Ovary (tissue), 3 donors: ENCODE measurements around the gene SMAP2.

Experiments
- POLR2A ChIP-seq: fragments of 450-650 bp; IDR thresholded peaks from one replicate; pipeline ENCODE4 v1.6.1; 2017; ENCODE audit warnings: antibody characterized with exemption, mild to moderate bottlenecking, moderate library complexity
- TF ChIP-seq, protein P1 (sequence below), 3 donors: fragments of 450-650 bp in 2 of 3; fragments of 200-600 bp in 1 of 3; IDR thresholded peaks; one replicate each; pipeline versions ENCODE4 v1.5.1 to v1.8.0; 2016 to 2022; ENCODE audit warnings: antibody characterized with exemption in 3 of 3, mild to moderate bottlenecking in 1 of 3
- donor health status: DM: no; HTN: no; CAD: no.

DNA sequence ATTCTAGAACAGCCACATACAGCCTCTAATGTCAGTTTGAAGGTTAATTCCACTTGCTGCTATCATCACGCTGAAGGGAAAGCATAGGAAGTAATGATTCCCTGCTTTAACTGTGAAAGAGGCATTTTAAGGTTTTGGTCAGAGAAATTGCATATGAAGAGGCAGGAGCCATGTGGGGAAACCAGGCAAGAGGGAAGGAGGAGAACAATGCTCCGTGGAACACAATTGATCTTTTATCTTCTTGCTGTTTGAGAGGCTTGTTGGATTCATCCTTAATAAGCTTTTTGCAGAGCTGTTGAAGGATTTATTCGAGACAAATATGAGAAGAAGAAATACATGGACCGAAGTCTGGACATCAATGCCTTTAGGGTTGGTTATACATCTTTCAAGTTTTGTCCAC is 35.9 kb downstream of the SMAP2 start:
- TF ChIP-seq POLR2A: no peak
- TF ChIP-seq, protein P1, sequence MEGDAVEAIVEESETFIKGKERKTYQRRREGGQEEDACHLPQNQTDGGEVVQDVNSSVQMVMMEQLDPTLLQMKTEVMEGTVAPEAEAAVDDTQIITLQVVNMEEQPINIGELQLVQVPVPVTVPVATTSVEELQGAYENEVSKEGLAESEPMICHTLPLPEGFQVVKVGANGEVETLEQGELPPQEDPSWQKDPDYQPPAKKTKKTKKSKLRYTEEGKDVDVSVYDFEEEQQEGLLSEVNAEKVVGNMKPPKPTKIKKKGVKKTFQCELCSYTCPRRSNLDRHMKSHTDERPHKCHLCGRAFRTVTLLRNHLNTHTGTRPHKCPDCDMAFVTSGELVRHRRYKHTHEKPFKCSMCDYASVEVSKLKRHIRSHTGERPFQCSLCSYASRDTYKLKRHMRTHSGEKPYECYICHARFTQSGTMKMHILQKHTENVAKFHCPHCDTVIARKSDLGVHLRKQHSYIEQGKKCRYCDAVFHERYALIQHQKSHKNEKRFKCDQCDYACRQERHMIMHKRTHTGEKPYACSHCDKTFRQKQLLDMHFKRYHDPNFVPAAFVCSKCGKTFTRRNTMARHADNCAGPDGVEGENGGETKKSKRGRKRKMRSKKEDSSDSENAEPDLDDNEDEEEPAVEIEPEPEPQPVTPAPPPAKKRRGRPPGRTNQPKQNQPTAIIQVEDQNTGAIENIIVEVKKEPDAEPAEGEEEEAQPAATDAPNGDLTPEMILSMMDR (IDR thresholded peaks at IDR 0.05): no peak
